ENCODE data around the gene AOPEP. TPM values are rescaled to one million over a fixed set of nuclear protein-coding genes. Genes with fewer than 3 reads are reported as not detected.

AOPEP gene
- polyA plus RNA-seq, 1 donor: 44.3 TPM

- WGBS (ENCODE audit: insufficient coverage, low lambda C conversion rate): no CpG with 5 or more reads among the region's 8 CpGs
- Histone ChIP-seq H3K4me3 (ENCODE audit: low read length) (no peak overlapping the region), H3K27me3 (ENCODE audit: control insufficient read depth, insufficient read depth, low read length) (no peaks in the 10 kb centered on the region), H3K9me3 (ENCODE audit: control insufficient read depth, low read depth, low read length) (no peaks in the 10 kb centered on the region), H3K27ac (ENCODE audit: low read length) (peak overlapping the region; percentile 71), H3K36me3 (ENCODE audit: control insufficient read depth, insufficient read depth, low read length) (no peaks in the 10 kb centered on the region), H3K4me1 (ENCODE audit: control insufficient read depth, insufficient read depth, low read length) (peaks cover 24% of the 10 kb centered on the region)
- peak; percentile 46 to 64 for DNase-seq
Measured at GRCh38 chr9:94990897-94991561, 264.5 kb downstream of the AOPEP start.

- WGBS (ENCODE audit: insufficient coverage, low lambda C conversion rate): no CpG with 5 or more reads among the region's 15 CpGs
- Histone ChIP-seq H3K27ac (ENCODE audit: low read length) (peak overlapping the region; percentile 71), H3K27me3 (ENCODE audit: control insufficient read depth, insufficient read depth, low read length) (no peaks in the 10 kb centered on the region), H3K36me3 (ENCODE audit: control insufficient read depth, insufficient read depth, low read length) (no peaks in the 10 kb centered on the region), H3K9me3 (ENCODE audit: control insufficient read depth, low read depth, low read length) (no peaks in the 10 kb centered on the region), H3K4me1 (ENCODE audit: control insufficient read depth, insufficient read depth, low read length) (peaks cover 24% of the 10 kb centered on the region), H3K4me3 (ENCODE audit: low read length) (no peak overlapping the region)
- peak in 1 of 2 donors; percentile 43 for DNase-seq
Measured at GRCh38 chr9:94991961-94992907, 265.7 kb downstream of the AOPEP start.

GRCh38 chr9:94993160-94993820 is 266.8 kb downstream of the AOPEP start:
- no peaks in the 10 kb centered on the region for H3K27me3 ChIP-seq (ENCODE audit: control insufficient read depth, insufficient read depth, low read length)
- peaks cover 24% of the 10 kb centered on the region for H3K4me1 ChIP-seq (ENCODE audit: control insufficient read depth, insufficient read depth, low read length)
- WGBS (ENCODE audit: insufficient coverage, low lambda C conversion rate): 100% methylated on average over 1 of the region's 9 CpGs
- no peak overlapping the region for H3K27ac ChIP-seq (ENCODE audit: low read length)
- no peak overlapping the region for H3K4me3 ChIP-seq (ENCODE audit: low read length)
- no peaks in the 10 kb centered on the region for H3K36me3 ChIP-seq (ENCODE audit: control insufficient read depth, insufficient read depth, low read length)
- DNase-seq: peak in 1 of 2 donors; percentile 30
- H3K9me3 ChIP-seq (ENCODE audit: control insufficient read depth, low read depth, low read length): no peaks in the 10 kb centered on the region

GRCh38 chr9:94993821-94994165 is 267.3 kb downstream of the AOPEP start:
- DNase-seq: no peak
- Histone ChIP-seq H3K27ac (ENCODE audit: low read length) (no peak overlapping the region), H3K27me3 (ENCODE audit: control insufficient read depth, insufficient read depth, low read length) (no peaks in the 10 kb centered on the region), H3K36me3 (ENCODE audit: control insufficient read depth, insufficient read depth, low read length) (no peaks in the 10 kb centered on the region), H3K4me3 (ENCODE audit: low read length) (no peak overlapping the region), H3K4me1 (ENCODE audit: control insufficient read depth, insufficient read depth, low read length) (peaks cover 24% of the 10 kb centered on the region), H3K9me3 (ENCODE audit: control insufficient read depth, low read depth, low read length) (no peaks in the 10 kb centered on the region)
- 90% methylated on average over 5 of the region's 7 CpGs for WGBS (ENCODE audit: insufficient coverage, low lambda C conversion rate)

GRCh38 chr9:94995048-94995693 is 268.7 kb downstream of the AOPEP start:
- WGBS (ENCODE audit: insufficient coverage, low lambda C conversion rate): 71% methylated on average over 1 of the region's 3 CpGs
- Histone ChIP-seq H3K36me3 (ENCODE audit: control insufficient read depth, insufficient read depth, low read length) (no peaks in the 10 kb centered on the region), H3K4me3 (ENCODE audit: low read length) (no peak overlapping the region)

GRCh38 chr9:94996641-94997040 is 270.1 kb downstream of the AOPEP start:
- DNase-seq: no peak
- Histone ChIP-seq H3K4me1 (ENCODE audit: control insufficient read depth, insufficient read depth, low read length) (peaks cover 14% of the 10 kb centered on the region), H3K27ac (ENCODE audit: low read length) (peak overlapping the region; percentile 54), H3K4me3 (ENCODE audit: low read length) (no peak overlapping the region), H3K36me3 (ENCODE audit: control insufficient read depth, insufficient read depth, low read length) (no peaks in the 10 kb centered on the region), H3K9me3 (ENCODE audit: control insufficient read depth, low read depth, low read length) (no peaks in the 10 kb centered on the region), H3K27me3 (ENCODE audit: control insufficient read depth, insufficient read depth, low read length) (no peaks in the 10 kb centered on the region)
- no CpG with 5 or more reads among the region's 1 CpG for WGBS (ENCODE audit: insufficient coverage, low lambda C conversion rate)

More at GRCh38 chr9:94995048-94995693, 268.7 kb downstream of the AOPEP start:
- H3K4me1 ChIP-seq (ENCODE audit: control insufficient read depth, insufficient read depth, low read length): peaks cover 24% of the 10 kb centered on the region
- H3K27me3 ChIP-seq (ENCODE audit: control insufficient read depth, insufficient read depth, low read length): no peaks in the 10 kb centered on the region
- H3K9me3 ChIP-seq (ENCODE audit: control insufficient read depth, low read depth, low read length): no peaks in the 10 kb centered on the region
- H3K27ac ChIP-seq (ENCODE audit: low read length): peak overlapping the region; percentile 54
- no peak for DNase-seq

GRCh38 chr9:94997727-94998126 is 271.2 kb downstream of the AOPEP start:
- Histone ChIP-seq H3K36me3 (ENCODE audit: control insufficient read depth, insufficient read depth, low read length) (no peaks in the 10 kb centered on the region), H3K4me3 (ENCODE audit: low read length) (no peak overlapping the region), H3K27ac (ENCODE audit: low read length) (no peak overlapping the region), H3K9me3 (ENCODE audit: control insufficient read depth, low read depth, low read length) (no peaks in the 10 kb centered on the region), H3K4me1 (ENCODE audit: control insufficient read depth, insufficient read depth, low read length) (peaks cover 9% of the 10 kb centered on the region), H3K27me3 (ENCODE audit: control insufficient read depth, insufficient read depth, low read length) (no peaks in the 10 kb centered on the region)
- no CpG with 5 or more reads among the region's 5 CpGs for WGBS (ENCODE audit: insufficient coverage, low lambda C conversion rate)
- no peak for DNase-seq

GRCh38 chr9:94999832-95000231 is 273.3 kb downstream of the AOPEP start:
- WGBS (ENCODE audit: insufficient coverage, low lambda C conversion rate): 100% methylated on average over 1 of the region's 3 CpGs
- Histone ChIP-seq H3K9me3 (ENCODE audit: control insufficient read depth, low read depth, low read length) (no peaks in the 10 kb centered on the region), H3K4me3 (ENCODE audit: low read length) (no peak overlapping the region), H3K27ac (ENCODE audit: low read length) (no peak overlapping the region), H3K4me1 (ENCODE audit: control insufficient read depth, insufficient read depth, low read length) (peaks cover 4% of the 10 kb centered on the region), H3K36me3 (ENCODE audit: control insufficient read depth, insufficient read depth, low read length) (no peaks in the 10 kb centered on the region), H3K27me3 (ENCODE audit: control insufficient read depth, insufficient read depth, low read length) (no peaks in the 10 kb centered on the region)
- no peak for DNase-seq

GRCh38 chr9:95000821-95001220 is 274.3 kb downstream of the AOPEP start:
- no peaks in the 10 kb centered on the region for H3K9me3 ChIP-seq (ENCODE audit: control insufficient read depth, low read depth, low read length)
- no peak for DNase-seq
- peak overlapping the region; percentile 53 for H3K27ac ChIP-seq (ENCODE audit: low read length)
- no peak overlapping the region for H3K4me3 ChIP-seq (ENCODE audit: low read length)
- peaks cover 4% of the 10 kb centered on the region for H3K4me1 ChIP-seq (ENCODE audit: control insufficient read depth, insufficient read depth, low read length)
- no peaks in the 10 kb centered on the region for H3K27me3 ChIP-seq (ENCODE audit: control insufficient read depth, insufficient read depth, low read length)
- 93% methylated on average over 3 of the region's 6 CpGs for WGBS (ENCODE audit: insufficient coverage, low lambda C conversion rate)
- no peaks in the 10 kb centered on the region for H3K36me3 ChIP-seq (ENCODE audit: control insufficient read depth, insufficient read depth, low read length)

- no peak overlapping the region for H3K27ac ChIP-seq (ENCODE audit: low read length)
Measured at GRCh38 chr9:95001720-95002119, 275.2 kb downstream of the AOPEP start.

More at GRCh38 chr9:95001720-95002119, 275.2 kb downstream of the AOPEP start:
- no peak overlapping the region for H3K4me3 ChIP-seq (ENCODE audit: low read length)
- WGBS (ENCODE audit: insufficient coverage, low lambda C conversion rate): no CpG with 5 or more reads among the region's 7 CpGs
- DNase-seq: no peak
- no peaks in the 10 kb centered on the region for H3K27me3 ChIP-seq (ENCODE audit: control insufficient read depth, insufficient read depth, low read length)
- no peaks in the 10 kb centered on the region for H3K9me3 ChIP-seq (ENCODE audit: control insufficient read depth, low read depth, low read length)
- H3K4me1 ChIP-seq (ENCODE audit: control insufficient read depth, insufficient read depth, low read length): peaks cover 4% of the 10 kb centered on the region
- no peaks in the 10 kb centered on the region for H3K36me3 ChIP-seq (ENCODE audit: control insufficient read depth, insufficient read depth, low read length)

Measured in large intestine (tissue), 3 donors.